Measurements from ENCODE around the gene DAGLA. TPM values are rescaled to one million over a fixed set of nuclear protein-coding genes. Genes with fewer than 3 reads are reported as not detected.

The DAGLA gene
- total RNA-seq, 2 donors from 2014 or later = 7.0 to 9.9 TPM

DNA sequence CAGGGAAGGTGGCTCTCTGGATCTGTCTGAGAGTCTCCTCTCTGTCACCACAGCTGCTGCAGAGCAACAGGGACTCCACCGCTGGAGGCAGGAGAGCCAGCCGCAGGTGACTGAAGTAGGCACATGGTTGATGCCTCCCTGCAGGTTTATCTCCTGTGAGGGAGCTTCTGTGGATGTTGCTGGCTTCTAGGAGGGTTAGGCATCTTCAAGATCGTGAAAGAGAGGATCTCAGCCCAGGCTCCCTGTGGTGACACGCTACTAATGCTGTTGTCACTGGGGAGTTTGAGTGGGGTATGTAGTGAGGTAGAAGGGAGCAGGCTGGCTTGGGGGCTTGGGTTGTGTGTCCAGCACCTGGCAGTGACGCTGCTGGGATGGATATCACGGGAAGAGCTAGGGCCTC, 34.1 kb downstream of the DAGLA start:
- no peak overlapping the region for H3K27ac ChIP-seq
- no peak for ATAC-seq
- H3K9me3 ChIP-seq = no peaks in the 10 kb centered on the region
- WGBS, 2 donors = 75 to 88% methylated on average over 5 to 6 of the region's 6 CpGs
- H3K4me3 ChIP-seq = no peak overlapping the region
- no peaks in the 10 kb centered on the region for H3K27me3 ChIP-seq
- DNase-seq = no peak
- intact Hi-C loops (cut with DNase I) = no loop called here
- no peaks in the 10 kb centered on the region for H3K36me3 ChIP-seq (replicated peaks in 1 of 2; ENCODE audit: insufficient read depth in 1 of 2, low read depth in 2 of 2)
- H3K4me1 ChIP-seq = no peaks in the 10 kb centered on the region
- TF ChIP-seq CTCF (IDR thresholded peaks at IDR 0.05) (no peak), POLR2A (IDR thresholded peaks at IDR 0.05) (no peak)

GRCh38 chr11:61714916-61715315, 34.7 kb downstream of the DAGLA start:
- H3K4me3 ChIP-seq = no peak overlapping the region
- TF ChIP-seq POLR2A (IDR thresholded peaks at IDR 0.05) (no peak), CTCF (IDR thresholded peaks at IDR 0.05) (no peak)
- no peak for DNase-seq
- no peak overlapping the region for H3K27ac ChIP-seq
- H3K4me1 ChIP-seq = no peaks in the 10 kb centered on the region
- ATAC-seq = no peak
- WGBS, 2 donors = 89 to 90% methylated on average over 2 to 5 of the region's 5 CpGs
- no peaks in the 10 kb centered on the region for H3K9me3 ChIP-seq
- no peaks in the 10 kb centered on the region for H3K27me3 ChIP-seq
- H3K36me3 ChIP-seq (replicated peaks in 1 of 2; ENCODE audit: insufficient read depth in 1 of 2, low read depth in 2 of 2) = no peaks in the 10 kb centered on the region
- intact Hi-C loops (cut with DNase I) = no loop called here

DNA sequence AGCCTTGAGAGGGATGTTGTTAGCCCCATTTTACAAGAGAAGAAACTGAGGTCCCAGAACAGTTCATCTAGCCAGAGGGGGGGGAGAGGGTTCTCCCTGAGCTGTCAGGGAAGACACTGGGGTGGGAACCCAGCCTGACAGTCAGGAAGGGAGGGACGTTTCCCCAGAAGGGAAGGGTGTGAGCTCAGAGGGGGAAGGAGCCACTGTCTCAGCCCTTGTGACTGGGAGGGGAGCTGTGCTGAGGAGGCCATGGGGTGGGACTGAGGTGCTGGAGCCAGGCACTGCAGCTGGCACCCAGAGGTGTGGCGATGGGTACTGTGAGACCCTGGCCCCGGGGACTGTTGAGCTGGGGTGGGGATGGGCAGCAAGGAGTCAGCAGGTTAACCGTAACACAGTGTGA, 35.7 kb downstream of the DAGLA start:
- TF ChIP-seq CTCF (IDR thresholded peaks at IDR 0.05) (no peak), POLR2A (IDR thresholded peaks at IDR 0.05) (no peak)
- Histone ChIP-seq H3K9me3 (no peaks in the 10 kb centered on the region), H3K4me3 (no peak overlapping the region), H3K27me3 (no peaks in the 10 kb centered on the region), H3K4me1 (no peaks in the 10 kb centered on the region), H3K36me3 (replicated peaks in 1 of 2; ENCODE audit: insufficient read depth in 1 of 2, low read depth in 2 of 2) (peaks cover 0 to 3% of the 10 kb centered on the region in 2 donors), H3K27ac (no peak overlapping the region)
- ATAC-seq = no peak
- 79 to 82% methylated on average over 4 of the region's 4 CpGs for WGBS, 2 donors
- no peak for DNase-seq
- intact Hi-C loops (cut with DNase I) = no loop called here

DNA sequence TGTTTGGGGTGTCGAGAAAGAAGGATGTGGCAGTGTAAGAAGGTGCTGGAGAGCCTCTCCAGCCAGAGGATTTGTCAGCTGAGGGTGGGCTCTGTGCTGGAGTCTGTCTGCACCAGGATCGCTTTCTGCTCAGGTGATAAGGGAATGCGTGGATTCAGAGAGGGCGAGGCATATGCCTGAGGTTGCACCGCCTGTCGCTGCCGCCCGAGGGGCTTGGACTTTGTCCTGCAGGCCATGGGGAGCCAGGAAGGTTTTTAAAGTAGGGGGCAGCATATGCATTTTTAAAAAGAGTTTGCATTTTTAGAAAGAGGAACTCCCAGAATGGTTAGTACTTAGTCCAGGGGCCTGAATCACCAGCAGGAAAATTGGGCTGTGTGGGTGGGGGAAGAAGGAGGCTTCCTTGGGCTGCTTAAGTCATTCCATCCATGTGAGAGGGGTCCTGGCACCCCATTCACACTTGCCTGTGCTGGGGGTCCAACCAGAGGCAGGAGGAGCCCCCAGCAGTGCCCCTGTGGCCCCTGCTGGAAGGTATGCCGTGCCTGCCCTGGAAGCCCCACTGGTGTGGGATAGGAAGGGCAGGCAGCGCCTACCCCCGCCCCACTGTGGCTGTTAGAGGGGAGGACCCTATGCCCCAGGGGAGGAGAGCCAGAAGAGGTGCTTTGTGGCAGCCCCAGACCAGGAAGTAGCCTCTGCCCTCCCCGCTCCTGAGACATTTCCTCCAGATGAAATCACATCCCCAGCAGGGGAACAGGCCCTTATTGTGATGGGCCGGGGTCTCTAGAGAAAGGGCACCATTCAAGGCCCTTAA, 36.5 kb downstream of the DAGLA start:
- Histone ChIP-seq H3K4me3 (no peak overlapping the region), H3K9me3 (no peaks in the 10 kb centered on the region), H3K4me1 (no peaks in the 10 kb centered on the region), H3K36me3 (replicated peaks in 1 of 2; ENCODE audit: insufficient read depth in 1 of 2, low read depth in 2 of 2) (peaks cover 0 to 3% of the 10 kb centered on the region in 2 donors), H3K27me3 (no peaks in the 10 kb centered on the region), H3K27ac (no peak overlapping the region)
- DNase-seq = no peak
- intact Hi-C loops (cut with DNase I) = no loop called here
- 79 to 86% methylated on average over 11 to 13 of the region's 13 CpGs for WGBS, 2 donors
- TF ChIP-seq POLR2A (IDR thresholded peaks at IDR 0.05) (no peak), CTCF (IDR thresholded peaks at IDR 0.05) (no peak)
- ATAC-seq = no peak
